ENCODE results near the gene MRGPRD.
"Not testable (repeated sequence)": the region's sequence is repeated elsewhere in the genome, so short reads cannot be mapped to it uniquely, and the experiment has no call there.

Gene MRGPRD

DNA sequence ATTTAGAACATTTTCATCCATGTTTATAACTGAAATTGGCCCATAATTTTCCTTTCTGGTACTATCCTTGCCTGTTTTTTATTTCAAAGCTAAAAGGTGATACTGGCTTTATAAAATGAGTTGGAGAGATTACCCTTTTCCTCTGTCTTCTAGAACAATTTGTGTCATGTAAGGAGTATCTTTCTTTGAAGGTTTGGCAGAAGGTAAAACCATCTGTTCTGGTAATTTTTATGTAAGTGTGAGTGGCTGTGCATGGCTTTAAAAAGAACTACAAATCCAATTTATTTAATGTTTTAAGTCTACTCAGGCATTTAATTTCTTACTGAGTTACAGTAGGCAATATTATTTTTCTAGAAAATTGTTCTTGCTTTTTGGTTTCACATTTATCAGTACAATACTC is 7.7 kb upstream of the MRGPRD start:
- Mint-ChIP-seq H3K4me3 (no peak overlapping the region), H3K27me3 (peaks cover 28% of the 10 kb centered on the region), H3K4me1 (no peaks in the 10 kb centered on the region), H3K9me3 (peaks cover 7 to 14% of the 10 kb centered on the region in 2 donors), H3K27ac (no peak overlapping the region)
- DNase-seq (no peak), ATAC-seq (no peak)

DNA sequence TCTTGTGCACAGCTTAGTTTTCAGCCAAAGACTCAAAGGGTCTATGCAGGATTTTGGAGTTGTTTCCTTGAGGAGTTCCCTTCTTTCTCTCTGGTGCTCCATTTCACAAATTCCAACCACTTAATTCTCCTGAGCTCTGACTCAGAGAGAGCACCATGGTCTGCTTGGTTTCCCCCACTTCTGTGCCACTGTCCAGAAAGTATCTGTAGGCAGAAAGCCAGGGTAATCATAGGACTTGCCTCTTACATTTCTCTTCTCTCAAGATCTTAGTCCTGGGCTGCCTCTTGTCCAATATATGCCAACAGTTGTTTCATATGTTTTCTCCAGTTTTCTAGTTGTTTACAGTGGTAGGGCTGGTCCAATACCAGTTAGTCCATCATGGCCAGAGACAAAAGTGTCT is 6.4 kb upstream of the MRGPRD start:
- no peak for ATAC-seq
- Mint-ChIP-seq H3K27ac (no peak overlapping the region), H3K4me1 (no peaks in the 10 kb centered on the region), H3K4me3 (no peak overlapping the region), H3K27me3 (peaks cover 25% of the 10 kb centered on the region), H3K9me3 (peaks cover 7 to 23% of the 10 kb centered on the region in 2 donors)
- no peak for DNase-seq

DNA sequence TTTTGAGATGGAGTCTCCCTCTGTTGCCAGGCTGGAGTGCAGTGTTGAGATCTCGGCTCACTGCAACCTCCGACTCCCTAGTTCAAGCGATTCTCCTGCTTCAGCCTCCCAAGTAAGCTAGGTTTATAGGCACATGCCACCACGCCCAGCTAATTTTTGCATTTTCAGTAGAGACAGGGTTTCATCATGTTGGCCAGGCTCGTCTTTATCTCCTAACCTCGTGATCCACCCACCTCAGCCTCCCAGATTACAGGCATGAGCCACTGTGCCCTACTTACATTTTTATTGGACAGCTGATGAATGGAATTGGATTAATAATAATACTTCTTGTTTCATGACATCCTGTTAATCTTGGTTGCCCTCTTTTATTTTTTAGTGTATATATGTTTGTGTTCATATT is 3.0 kb upstream of the MRGPRD start:
- H3K9me3 Mint-ChIP-seq: peaks cover 7 to 29% of the 10 kb centered on the region in 2 donors
- ATAC-seq (no peak), DNase-seq (no peak)
- peaks cover 25% of the 10 kb centered on the region for H3K27me3 Mint-ChIP-seq
- no peak overlapping the region for H3K27ac Mint-ChIP-seq
- no peak overlapping the region for H3K4me3 Mint-ChIP-seq
- H3K4me1 Mint-ChIP-seq: no peaks in the 10 kb centered on the region

DNA sequence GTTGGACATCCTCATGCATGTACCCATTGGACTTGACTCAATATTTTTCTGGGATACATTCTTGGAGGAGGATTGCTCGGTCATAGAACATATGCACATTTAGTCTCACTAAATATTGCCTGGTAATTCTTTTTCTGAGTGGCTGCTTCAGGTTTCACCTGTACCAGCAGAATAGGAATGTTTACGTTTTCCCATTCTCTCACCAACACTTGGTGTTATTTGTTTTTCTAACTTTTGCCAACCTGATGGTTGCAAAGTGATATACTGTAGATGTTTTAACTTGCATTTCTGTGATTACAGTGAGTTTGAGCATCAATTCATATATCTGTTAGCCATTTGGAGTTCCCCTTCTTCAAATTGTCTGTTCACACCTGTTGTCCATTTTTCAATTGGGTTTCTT is 1.3 kb upstream of the MRGPRD start:
- ATAC-seq (no peak), DNase-seq (no peak)
- Mint-ChIP-seq H3K27ac (no peak overlapping the region), H3K9me3 (peaks cover 7 to 25% of the 10 kb centered on the region in 2 donors), H3K27me3 (peaks cover 28% of the 10 kb centered on the region), H3K4me1 (no peaks in the 10 kb centered on the region), H3K4me3 (no peak overlapping the region)

DNA sequence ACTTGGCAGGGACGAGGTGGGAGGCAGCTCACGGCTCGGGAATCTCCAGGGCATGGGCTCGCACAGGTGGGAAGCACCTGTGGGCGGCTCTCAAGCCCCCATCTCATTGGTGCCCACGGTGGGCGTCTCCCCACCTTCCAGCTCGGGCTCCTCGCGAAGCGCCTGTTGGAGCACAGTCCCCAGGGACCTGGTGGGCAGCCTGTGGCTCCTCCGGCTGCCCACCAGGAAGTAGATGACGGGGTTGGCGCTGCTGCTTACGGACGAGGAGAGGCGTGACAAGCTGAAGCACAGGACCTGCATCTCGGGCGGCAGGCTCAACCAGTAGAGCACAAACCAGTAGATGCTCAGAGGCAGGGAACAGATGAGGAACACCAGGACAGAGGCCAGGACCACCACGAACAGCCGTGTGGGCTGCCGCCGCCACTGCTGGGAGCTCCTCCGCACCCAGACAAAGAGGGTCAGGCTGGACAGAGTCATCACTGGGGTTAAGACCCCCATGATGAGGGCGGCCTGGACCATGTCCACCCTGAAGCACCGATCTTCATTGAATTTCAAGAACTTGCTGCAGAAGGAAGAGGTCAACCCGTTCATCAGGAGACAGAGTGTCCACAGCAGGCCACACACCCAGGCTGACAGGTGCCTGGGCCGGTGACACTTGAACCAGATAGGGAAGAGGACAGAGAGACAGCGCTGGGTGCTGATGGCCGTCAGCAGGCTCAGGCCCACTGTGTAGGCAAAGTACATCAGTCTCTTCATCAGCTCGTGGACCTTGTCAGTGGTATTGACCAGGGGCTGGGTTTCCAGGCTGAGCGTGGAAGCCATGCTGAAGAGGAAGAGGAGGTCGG is 633 bp downstream of the MRGPRD start:
- H3K27ac Mint-ChIP-seq: no peak overlapping the region
- no peak for ATAC-seq
- peaks cover 20% of the 10 kb centered on the region for H3K27me3 Mint-ChIP-seq
- DNase-seq: no peak
- H3K9me3 Mint-ChIP-seq: peaks cover 0 to 14% of the 10 kb centered on the region in 2 donors
- H3K4me1 Mint-ChIP-seq: no peaks in the 10 kb centered on the region
- no peak overlapping the region for H3K4me3 Mint-ChIP-seq

DNA sequence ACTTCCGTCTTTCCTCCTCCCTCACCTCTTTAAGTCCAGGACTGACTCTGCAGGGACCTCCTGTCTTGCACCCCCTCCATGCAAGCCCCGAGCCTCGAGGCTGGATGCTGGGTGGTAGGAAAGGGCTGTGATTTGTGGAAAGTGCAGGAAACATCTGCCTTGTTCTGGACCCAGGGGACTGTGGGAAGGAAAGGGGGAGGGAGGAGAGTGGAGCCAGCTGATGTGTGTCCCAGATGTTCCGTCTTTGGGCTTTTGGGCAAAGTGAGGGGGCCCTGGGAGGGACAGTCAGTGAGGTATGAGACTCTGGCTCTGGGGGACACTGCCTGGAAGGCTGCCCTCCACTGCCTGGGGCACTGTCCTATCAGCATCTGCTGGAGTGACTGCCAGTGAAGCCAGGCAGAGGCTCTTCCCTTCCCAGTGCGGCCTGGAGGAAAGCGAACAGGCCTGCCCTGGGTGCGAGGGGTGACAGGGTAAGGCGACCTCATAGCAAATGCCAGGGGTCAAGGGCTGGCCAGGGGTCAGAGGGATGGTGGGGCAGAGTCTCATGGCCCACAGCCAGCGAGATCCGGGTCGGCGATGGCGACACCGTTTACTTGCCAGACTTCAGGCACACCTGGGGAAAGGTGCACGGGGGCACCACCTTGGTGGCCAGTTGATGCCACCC is 1.7 kb downstream of the MRGPRD start:
- Mint-ChIP-seq H3K4me1 (peaks cover 6% of the 10 kb centered on the region), H3K9me3 (peaks cover 0 to 14% of the 10 kb centered on the region in 2 donors), H3K4me3 (no peak overlapping the region), H3K27me3 (peaks cover 16% of the 10 kb centered on the region), H3K27ac (peak overlapping the region in 1 of 2 donors; percentile 25)
- DNase-seq (no peak), ATAC-seq (no peak)

DNA sequence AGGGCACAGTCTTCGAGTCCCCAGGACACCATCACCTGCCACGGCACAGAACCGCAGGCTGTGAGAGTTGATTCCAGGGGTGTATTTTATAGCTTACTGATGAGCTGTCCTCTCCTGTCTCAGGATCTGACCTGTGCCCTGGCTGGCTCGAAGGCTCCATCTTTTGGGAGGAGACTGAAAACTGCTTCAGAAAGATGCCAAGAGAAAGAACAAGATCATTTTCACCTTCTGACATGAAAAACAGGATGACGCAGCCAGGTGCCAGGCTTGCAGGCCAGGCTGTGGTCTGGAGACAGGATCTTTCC is 2.2 kb downstream of the MRGPRD start:
- no peak overlapping the region for H3K4me3 Mint-ChIP-seq
- ATAC-seq (no peak), DNase-seq (no peak)
- H3K9me3 Mint-ChIP-seq: peaks cover 0 to 14% of the 10 kb centered on the region in 2 donors
- H3K27ac Mint-ChIP-seq: peak overlapping the region in 1 of 2 donors; percentile 25
- peaks cover 13% of the 10 kb centered on the region for H3K27me3 Mint-ChIP-seq
- peaks cover 6% of the 10 kb centered on the region for H3K4me1 Mint-ChIP-seq

DNA sequence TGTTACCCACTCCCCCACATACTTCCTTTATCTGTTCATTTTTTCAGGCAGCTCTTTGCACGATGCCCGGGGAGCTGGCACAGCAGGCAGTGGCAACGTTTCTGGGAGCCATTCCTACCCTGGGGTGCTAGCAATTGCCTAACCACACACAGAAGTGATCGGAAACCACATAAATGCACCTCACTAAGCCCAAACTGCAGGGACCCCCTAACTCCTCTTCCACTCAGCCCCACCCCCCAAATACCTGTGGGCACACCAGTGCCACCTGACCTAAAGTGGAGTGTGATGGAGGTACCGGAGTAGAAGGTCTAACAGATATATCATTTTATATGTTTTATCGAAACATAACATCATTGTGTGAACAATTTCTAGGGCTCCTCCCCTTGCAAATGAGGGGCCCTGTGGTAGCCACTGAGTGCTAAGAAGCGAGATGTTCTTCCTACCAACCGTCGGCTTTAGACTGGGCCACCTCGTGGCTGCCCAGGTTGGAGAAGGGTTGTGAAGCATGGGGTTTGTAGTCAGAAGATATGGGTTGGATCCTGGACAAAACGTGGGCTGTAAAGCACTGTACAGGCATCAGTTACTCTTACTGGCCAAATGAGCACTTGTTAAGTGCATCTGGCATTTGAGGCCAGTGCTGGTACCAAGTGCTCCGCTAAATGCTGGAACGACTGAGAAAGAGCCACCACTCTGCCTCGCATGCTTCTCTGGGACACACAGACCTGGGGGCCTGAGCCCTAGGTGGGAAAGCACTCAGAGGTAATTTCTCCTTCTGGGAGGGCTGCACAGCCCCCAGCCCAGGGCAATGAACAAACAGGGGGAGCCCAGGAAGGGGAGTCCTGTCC is 2.8 kb downstream of the MRGPRD start:
- H3K9me3 Mint-ChIP-seq: peaks cover 0 to 14% of the 10 kb centered on the region in 2 donors
- no peak for ATAC-seq
- no peak overlapping the region for H3K4me3 Mint-ChIP-seq
- H3K27me3 Mint-ChIP-seq: peaks cover 13% of the 10 kb centered on the region
- DNase-seq: no peak
- no peak overlapping the region for H3K27ac Mint-ChIP-seq
- peaks cover 6% of the 10 kb centered on the region for H3K4me1 Mint-ChIP-seq

DNA sequence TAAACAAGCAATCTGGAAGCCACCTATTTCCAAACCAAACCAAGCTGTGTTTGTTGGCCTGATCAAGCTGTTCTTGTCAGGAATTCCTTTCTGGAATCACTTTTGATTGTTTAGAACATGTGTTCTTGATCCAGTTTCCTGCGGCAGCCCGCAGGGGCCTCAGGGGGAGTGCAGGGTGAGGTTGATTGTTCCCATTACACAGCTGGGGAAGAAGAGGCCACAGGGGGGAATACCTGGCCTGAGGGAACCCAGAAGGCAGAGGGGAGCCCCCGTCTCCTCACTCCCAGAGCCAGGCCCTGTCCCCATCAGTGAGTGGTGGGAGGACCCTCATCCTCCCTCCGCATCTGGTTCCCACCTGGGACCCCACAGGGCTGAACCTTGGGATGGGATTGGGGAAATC is 4.2 kb downstream of the MRGPRD start:
- H3K4me3 Mint-ChIP-seq: no peak overlapping the region
- DNase-seq: no peak
- H3K27me3 Mint-ChIP-seq: peaks cover 13% of the 10 kb centered on the region
- H3K4me1 Mint-ChIP-seq: peaks cover 6% of the 10 kb centered on the region
- no peaks in the 10 kb centered on the region for H3K9me3 Mint-ChIP-seq
- H3K27ac Mint-ChIP-seq: no peak overlapping the region
- ATAC-seq: no peak

DNA sequence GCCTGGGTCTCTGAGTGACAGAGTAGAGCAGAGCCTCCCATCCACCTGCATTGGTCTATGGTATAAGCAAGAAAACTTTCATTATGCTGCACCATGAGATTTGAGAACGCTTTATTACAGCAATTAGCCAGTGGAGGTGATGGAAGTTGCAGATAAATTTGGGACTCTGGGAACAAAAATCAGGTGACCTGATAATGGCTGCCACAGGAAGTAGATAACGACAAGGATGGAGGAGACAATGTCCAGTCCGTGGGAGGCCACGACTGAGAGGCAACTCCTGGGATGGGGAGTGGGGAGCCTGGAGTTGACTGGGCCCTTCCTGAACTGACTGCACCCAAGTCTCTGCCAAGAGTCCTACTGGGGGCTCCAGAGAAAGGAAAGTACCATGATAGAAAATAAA is 4.7 kb downstream of the MRGPRD start:
- ATAC-seq (no peak), DNase-seq (no peak)
- peaks cover 13% of the 10 kb centered on the region for H3K27me3 Mint-ChIP-seq
- peak overlapping the region in 1 of 2 donors; percentile 42 for H3K27ac Mint-ChIP-seq
- H3K4me1 Mint-ChIP-seq: peaks cover 6% of the 10 kb centered on the region
- H3K4me3 Mint-ChIP-seq: no peak overlapping the region
- H3K9me3 Mint-ChIP-seq: no peaks in the 10 kb centered on the region

DNA sequence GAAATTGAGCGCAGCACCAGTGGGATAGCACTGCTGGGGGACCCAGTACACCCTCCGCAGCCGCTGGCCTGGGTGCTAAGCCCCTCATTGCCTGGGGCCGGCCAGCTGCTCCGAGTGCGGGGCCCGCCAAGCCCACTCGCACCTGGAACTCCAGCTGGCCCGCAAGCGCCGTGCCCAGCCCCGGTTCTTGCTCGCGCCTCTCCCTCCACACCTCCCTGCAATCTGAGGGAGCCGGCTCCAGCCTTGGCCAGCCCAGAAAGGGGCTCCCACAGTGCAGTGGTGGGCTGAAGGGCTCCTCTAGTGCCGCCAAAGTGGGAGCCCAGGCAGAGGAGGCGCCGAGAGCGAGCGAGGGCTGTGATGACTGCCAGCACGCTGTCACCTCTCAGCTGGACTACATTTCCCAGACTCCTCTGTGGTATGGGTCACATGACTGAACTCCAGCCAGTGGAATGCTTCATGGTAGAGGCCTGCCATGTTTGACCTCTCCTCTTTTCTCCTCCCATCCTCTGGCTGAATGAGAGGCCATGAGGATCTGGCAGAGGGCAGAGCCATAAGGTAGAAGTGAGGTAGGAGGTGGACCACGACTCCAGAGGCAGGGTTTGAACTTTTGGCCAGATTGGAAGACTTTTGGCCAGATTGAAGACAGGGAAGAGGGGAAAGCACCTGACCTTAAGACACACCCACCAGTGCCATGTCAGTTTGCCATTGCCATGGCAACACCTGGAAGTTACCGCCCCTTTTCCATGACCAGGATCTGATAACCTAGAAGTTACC is 6.2 kb downstream of the MRGPRD start:
- H3K4me3 Mint-ChIP-seq: no peak overlapping the region
- DNase-seq: no peak

DNA sequence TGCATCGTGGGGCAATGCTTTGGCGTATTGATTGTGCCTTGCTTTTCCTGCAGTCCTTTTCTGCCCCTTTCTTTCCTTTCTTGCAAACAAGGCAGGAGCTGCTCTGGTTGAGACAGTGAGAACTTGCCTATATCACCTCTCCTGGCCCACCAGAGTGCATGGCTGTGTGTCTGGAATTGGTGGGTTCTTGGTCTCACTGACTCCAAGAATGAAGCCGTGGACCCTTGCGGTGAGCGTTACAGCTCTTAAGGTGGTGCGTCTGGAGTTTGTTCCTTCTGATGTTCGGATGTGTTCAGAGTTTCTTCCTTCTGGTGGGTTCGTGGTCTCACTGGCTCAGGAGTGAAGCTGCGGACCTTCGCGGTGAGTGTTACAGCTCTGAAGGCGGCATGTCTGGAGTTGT is 7.1 kb downstream of the MRGPRD start:
- not testable (repeated sequence) for H3K9me3 Mint-ChIP-seq

More for the DNA sequence above, 6.2 kb downstream of the MRGPRD start:
- peaks cover 13% of the 10 kb centered on the region for H3K27me3 Mint-ChIP-seq
- no peaks in the 10 kb centered on the region for H3K9me3 Mint-ChIP-seq
- peak overlapping the region in 1 of 2 donors; percentile 93 for H3K27ac Mint-ChIP-seq
- ATAC-seq: peak; percentile 84
- H3K4me1 Mint-ChIP-seq: peaks cover 6% of the 10 kb centered on the region

DNA sequence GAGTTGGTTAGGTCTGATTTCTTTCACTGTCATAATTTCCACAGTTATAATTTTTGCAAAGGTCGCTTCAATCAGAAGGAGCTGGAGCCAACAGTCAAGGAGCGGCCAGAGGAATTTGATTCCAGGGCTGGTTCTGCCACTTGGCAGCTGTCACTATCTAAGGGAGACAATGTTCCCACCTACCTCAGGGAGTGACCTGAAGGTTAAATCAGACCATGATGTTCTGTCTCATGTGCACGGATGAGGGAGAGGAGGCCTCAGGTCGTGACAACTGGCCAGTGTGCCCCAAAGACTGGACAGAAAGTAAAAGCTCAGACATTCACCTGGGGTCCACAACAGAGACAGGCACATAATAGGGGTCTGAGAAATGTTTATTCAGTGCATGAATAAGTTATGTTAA is 7.6 kb downstream of the MRGPRD start:
- no peak for DNase-seq
- no peak for ATAC-seq
- H3K9me3 Mint-ChIP-seq: no peaks in the 10 kb centered on the region
- no peaks in the 10 kb centered on the region for H3K27me3 Mint-ChIP-seq
- peaks cover 6% of the 10 kb centered on the region for H3K4me1 Mint-ChIP-seq
- H3K4me3 Mint-ChIP-seq: no peak overlapping the region
- H3K27ac Mint-ChIP-seq: no peak overlapping the region

More for the DNA sequence above, 7.1 kb downstream of the MRGPRD start:
- not testable (repeated sequence) for H3K27me3 Mint-ChIP-seq, H3K4me1 Mint-ChIP-seq, DNase-seq, H3K27ac Mint-ChIP-seq, H3K4me3 Mint-ChIP-seq, ATAC-seq

DNA sequence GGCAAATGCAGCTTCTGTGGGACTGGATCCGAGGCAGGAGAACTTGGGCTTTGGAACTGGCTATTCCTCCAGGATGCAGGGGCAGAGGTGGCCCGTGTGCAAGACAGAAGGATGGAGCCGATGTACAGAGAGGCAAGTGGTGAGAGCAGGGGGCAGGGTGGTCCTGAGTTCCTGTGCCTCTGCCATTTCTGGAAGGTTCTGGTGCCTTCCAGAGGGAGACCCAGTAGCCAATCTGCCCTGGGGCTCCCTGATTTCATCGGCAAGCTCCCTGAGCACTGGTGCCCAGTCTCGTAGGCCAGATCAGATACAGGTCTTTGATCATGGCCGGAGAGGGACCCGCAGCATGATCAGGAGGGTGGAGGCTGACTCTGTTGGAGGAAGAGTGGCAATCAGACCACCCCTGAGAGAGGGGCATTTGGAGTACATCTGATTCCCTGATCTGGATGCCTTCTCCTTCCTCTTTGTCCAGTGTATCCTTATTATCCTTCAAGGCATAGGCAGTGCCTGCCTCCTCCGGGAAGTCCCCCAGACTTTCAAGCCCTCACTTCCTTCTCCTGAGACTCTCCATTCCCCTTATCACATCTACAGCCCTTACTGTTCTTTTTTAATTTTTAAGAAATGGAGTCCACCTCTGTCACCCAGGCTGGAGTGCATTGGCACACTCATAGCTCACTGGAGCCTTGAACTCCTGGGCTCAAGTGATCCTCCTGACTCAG is 9.7 kb downstream of the MRGPRD start:
- ATAC-seq (no peak), DNase-seq (no peak)
- no peaks in the 10 kb centered on the region for H3K9me3 Mint-ChIP-seq
- H3K27me3 Mint-ChIP-seq: no peaks in the 10 kb centered on the region
- peaks cover 6% of the 10 kb centered on the region for H3K4me1 Mint-ChIP-seq
- H3K4me3 Mint-ChIP-seq: no peak overlapping the region
- no peak overlapping the region for H3K27ac Mint-ChIP-seq

DNA sequence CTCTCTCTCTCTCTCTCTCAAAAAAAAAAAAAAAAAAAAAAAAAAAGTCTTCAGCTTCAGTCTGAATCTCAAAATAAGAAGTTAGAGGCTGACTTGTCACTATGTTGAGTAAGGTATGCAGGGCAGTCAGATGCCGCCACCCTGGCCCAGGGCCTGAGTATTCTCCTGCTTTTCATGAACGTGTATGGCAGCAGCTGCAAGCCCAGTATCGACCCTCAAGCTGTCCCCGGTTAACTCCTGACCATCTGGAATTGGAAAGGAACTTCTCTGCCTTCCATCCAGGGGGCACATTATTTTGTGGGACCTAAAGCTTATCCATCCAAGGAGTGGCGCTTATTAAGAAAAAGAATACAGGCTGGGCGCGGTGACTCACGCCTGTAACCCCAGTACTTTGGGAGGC is 11.4 kb downstream of the MRGPRD start:
- Mint-ChIP-seq H3K4me1 (no peaks in the 10 kb centered on the region), H3K27me3 (no peaks in the 10 kb centered on the region), H3K4me3 (no peak overlapping the region), H3K27ac (no peak overlapping the region), H3K9me3 (no peaks in the 10 kb centered on the region)
- ATAC-seq (no peak), DNase-seq (no peak)
